OCI-M1 (cell line): ENCODE data around the gene SLC10A6.
"Not testable (repeated sequence)": the region's sequence is repeated elsewhere in the genome, so short reads cannot be mapped to it uniquely, and the experiment has no call there.

ENCODE experiments used
- DNase-seq: peaks from one replicate; lab custom pipeline; 2025; lab: John Stamatoyannopoulos, UW

SLC10A6 gene

GRCh38 chr4:86848732-86849619 lies at the start of gene SLC10A6:
TSS of gene SLC10A6 (minus strand) at chr4:86849384. CDS start at chr4:86849115, 269 bp downstream.
- DNase-seq, result no peak

- peak; percentile 69 for DNase-seq
Measured at GRCh38 chr4:86898562-86898961, 49.4 kb upstream of the SLC10A6 start.

DNA sequence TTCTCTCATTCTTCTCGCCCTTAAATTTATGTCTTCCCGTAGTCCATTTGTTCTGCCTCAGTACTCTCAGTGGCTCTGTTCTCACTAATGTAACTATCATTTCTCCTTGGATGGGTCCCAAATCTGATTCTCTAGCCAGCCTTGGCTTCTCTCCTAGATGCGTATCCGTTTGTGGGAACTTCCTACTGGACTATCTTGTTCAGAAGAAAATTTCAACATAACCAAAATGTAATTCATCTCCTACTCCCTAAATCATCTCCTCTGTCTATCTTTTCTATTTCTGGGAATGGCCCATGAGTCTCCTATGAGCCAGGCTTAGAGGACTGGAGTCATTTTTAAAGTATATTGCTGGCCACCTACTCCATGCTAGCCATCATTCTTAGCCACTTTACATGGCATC lies 47.4 kb upstream of the SLC10A6 start:
- DNase-seq, result no peak

DNA sequence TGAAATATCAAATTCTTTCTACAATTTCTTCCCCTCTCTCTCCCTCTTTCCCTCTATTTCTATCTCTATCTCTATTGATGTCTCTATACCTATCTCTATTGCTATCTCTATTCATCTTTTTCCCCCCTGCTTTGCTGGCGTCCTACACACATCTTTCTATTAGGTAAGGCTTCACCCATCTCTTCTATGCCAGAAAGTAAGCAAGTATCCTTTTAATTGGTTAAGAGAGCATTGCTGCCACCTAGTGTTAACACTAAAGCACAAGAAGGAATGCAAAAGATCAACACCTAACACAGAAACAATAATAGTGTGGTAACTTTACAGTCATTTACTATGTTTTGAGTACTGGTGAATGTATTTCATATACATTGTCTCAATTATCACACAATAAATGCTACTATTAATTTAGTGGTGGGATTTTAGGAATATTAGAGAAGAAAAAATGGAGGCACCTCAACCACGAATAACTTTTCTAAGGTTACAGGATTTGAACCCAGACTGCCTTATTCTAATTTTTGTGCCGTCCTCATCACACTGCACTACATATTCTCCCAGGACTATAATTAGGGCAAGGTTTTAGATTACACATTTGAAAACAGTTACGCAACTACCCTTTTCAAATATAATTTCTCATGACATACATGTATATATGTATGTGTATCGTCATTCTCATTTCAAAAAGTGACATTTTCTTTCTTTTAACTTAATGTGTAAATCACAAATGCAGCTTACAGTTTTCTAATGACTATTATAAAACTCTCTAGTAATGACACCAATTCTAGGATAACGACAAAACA lies 46.7 kb upstream of the SLC10A6 start:
- DNase-seq, result peak; percentile 84

GRCh38 chr4:86894455-86894854 lies 45.3 kb upstream of the SLC10A6 start:
- DNase-seq, result peak; percentile 33

DNA sequence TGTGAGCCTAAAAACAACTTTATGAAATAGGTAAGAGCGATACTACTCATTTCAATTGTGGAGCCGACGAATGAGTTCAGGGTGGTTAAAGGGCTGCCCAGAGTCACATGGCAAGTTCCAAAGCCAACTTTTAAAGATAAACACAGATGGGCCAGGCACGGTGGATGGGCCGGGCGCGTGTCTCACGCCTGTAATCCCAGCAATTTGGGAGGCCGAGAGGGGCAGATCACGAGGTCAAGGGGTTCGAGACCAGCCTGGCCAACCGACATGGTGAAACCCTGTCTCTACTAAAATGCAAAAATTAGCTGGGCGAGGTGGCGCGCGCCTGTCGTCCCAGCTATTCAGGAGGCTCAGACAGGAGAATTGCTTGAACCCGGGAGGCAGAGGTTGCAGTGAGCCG lies 44.0 kb upstream of the SLC10A6 start:
- no peak for DNase-seq

DNA sequence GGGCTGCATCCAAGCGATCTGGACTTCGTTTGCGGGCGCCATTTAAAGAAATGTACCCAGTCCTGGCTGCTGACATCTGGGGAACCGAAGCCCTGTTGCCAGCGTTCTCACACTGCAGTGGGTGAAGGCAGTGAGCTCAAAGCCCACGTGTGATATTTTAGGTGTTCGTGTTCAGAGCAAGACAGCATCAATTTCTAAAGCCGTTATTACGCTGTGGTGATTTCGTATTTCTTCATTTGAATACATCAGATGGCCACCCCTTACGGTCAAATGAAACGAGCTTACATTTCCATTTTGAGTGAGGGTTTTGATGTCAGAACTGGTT lies 43.4 kb upstream of the SLC10A6 start:
- DNase-seq, result peak; percentile 55

DNA sequence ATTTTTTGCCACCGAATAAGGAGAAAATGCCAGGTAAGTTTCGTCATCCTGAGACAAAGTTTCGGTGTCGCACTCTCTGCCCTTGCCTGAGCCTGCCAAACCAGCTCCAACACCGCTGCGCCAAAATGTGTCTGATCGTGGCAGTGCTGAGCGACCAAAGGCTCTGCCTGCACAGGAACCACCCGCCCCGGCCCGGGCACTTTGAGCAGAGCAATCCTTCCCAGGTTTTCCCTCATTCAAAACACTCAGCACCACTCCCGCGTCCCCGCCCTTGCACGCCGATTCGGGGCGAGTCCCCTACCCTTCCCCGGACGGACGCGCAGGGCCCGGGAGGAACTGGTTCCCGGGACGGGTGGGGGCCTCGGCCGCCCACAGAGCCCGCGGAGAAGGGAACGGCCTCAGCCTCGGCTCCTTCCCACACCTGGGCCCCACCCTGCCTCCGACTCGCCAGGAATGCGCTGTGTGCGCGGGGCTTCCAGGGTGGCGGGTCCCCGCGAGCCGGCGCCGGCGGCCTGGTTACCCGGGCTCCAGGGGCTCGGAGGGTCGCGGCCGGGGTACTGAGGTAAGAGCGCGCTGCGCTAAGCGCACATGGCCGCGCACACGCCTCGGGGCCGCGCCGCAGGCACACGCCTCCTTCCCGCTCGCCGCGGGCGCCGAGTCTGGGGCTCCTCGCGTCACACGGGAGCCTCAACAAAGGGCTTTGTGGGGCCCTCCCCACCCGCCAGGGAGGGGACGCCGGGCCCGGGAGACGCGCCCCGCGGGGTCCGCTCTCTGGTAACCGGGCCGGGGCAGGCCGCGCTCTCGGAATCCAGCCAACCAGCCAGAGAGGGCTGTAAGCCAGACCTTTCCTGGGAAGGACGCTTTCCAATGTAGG lies 42.8 kb upstream of the SLC10A6 start, which contains the start of gene C4orf36:
TSS of gene C4orf36 (minus strand) at position 661 of the 874 bp plus-strand sequence. CDS start 902 bp downstream, outside the sequence.
- DNase-seq, result peak; percentile 83

GRCh38 chr4:86890790-86891189 lies 41.6 kb upstream of the SLC10A6 start:
- DNase-seq, result no peak

DNA sequence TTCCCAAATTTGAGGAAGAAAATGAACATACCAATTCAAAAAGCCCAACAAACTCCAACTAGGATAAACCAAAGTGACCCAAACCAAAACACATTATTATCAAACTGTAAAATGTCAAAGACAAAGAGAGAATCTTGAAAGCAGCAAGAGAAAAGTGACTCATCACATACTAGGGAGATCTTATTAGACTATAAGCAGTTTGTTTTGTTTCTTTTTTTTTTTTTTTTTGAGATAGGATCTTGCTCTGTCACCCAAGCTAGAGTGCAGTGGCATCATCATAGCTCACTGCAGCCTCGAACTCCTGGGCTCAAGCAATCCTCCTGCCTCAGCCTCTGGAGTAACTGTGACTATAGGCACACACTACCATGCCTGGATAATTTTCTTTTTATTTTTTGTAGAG lies 30.5 kb upstream of the SLC10A6 start:
- DNase-seq, result peak; percentile 15

GRCh38 chr4:86878640-86879039 lies 29.5 kb upstream of the SLC10A6 start:
- DNase-seq, result no peak

- DNase-seq, result no peak
Measured at GRCh38 chr4:86876894-86877685, 27.9 kb upstream of the SLC10A6 start.

DNA sequence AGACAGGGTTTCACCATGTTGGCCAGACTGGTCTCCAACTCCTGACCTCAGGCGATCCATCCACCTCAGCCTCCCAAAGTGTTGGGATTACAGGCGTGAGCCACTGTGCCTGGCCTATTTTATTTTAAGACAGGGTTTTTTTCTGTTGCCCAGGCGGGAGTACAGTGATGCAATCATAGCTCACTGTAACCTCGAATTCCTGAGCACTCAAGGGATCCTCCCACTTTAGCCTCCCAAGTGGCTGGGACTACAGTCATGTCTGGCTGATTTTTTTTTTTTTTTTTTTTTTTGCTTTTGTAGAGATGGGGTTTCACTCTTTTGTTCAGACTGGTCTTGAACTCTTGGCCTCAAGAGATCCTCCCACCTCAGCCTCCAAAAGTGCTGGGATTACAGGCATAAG lies 26.3 kb upstream of the SLC10A6 start:
- not testable (repeated sequence) for DNase-seq

DNA sequence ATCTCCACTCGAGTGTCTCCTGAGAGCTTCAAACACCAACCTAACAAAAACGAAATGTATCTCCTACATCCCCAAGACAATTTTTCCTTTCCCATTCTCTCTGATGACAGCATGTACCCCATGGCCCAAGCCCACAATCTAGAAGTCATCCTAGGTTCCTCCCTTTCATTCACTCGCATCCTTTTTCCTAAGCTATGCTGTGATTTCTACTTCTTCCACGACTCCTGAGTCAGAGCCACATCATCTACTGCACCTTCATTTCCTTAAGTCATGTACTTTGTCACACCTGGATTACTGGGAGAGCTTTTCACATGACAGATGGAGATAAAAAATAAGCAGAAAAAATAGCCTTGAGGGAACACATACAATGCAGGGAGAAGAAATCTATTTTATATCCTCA lies 23.0 kb upstream of the SLC10A6 start:
- DNase-seq, result peak; percentile 29

- DNase-seq, result no peak
Measured at GRCh38 chr4:86870442-86871069, 21.4 kb upstream of the SLC10A6 start.

GRCh38 chr4:86857341-86858052 lies 8.3 kb upstream of the SLC10A6 start:
- DNase-seq, result no peak

DNA sequence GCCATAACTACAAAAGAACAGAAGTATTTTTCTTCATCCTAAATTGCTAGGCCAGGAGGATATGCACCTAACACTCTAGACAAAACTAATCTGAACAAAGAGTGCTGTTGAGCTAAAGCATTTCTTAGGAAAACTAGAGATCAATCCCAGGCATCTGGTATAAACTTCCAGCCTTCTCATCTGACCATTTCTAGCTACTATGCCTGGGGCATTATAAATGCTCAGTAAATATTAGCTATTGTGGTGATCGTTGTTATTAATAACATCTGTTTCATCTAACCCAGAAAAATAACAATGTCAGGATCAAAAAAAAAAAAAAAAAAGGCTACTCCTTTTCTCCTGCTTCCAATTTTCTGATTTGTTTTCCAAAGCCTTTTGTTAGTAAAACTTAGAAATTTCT lies 7.7 kb upstream of the SLC10A6 start:
- DNase-seq, result no peak

DNA sequence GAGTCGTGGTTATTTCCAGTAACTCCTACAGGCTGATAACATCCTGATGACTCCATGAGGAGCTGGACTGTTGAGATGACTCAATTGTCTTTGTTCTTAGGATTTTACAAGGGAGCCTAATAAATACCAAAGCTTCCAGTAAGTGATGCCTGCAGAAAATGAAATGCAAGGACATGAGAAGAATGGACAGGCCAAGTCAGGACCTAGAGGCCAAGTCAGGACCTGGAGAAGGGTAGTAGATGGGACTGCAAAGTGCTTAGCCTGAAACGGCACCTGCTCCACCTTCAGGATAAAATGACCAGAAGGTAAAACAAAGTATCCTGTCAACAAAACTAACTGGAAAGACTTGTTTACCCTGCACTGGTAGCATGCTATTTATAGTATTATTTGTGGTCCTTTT lies 6.4 kb upstream of the SLC10A6 start:
- no peak for DNase-seq

DNA sequence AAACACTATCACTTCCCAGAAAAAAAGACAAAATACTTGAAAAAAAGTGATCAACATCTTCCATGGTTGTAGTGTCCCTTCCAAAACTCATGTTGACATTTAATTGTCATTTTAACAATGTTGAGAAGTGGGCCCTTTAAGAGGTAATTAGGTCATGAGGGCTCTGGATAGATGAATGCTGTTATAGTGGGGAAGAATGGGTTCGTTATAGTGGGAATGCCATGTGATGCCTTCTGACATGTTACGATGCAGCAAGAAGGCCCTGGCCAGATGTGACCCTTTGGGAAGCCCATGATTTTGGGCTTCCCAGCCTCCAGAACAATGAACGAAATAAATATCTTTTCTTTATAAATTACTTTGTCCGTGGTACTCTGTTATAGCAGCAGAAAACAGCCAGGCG lies 4.0 kb upstream of the SLC10A6 start:
- no peak for DNase-seq

DNA sequence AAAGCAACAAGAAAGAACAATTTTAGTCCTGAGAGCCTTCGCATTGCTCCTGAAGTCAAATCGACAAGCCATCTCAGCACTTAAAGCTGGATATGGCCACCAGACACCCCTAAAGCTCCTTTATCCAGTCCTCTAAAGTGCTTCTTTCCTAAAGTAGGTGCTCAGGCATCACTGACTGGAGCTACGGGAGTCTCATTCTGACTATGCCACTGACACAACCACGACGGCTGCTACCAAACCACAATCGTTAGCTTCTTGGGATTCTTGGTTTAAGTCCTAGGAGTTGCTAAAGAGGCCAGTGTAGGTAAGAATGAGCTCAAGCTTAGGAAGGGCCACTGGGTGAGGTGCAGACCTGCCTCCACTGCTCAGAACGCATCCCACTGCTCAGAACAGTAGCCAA lies 1.0 kb downstream of the SLC10A6 start:
- no peak for DNase-seq
